ENCODE measurements around the gene LHPP. TPM values are rescaled to one million over a fixed set of nuclear protein-coding genes. Genes with fewer than 3 reads are reported as not detected.

The LHPP gene
- total RNA-seq, 1 donor from 2014 or later = 7.6 TPM

DNA sequence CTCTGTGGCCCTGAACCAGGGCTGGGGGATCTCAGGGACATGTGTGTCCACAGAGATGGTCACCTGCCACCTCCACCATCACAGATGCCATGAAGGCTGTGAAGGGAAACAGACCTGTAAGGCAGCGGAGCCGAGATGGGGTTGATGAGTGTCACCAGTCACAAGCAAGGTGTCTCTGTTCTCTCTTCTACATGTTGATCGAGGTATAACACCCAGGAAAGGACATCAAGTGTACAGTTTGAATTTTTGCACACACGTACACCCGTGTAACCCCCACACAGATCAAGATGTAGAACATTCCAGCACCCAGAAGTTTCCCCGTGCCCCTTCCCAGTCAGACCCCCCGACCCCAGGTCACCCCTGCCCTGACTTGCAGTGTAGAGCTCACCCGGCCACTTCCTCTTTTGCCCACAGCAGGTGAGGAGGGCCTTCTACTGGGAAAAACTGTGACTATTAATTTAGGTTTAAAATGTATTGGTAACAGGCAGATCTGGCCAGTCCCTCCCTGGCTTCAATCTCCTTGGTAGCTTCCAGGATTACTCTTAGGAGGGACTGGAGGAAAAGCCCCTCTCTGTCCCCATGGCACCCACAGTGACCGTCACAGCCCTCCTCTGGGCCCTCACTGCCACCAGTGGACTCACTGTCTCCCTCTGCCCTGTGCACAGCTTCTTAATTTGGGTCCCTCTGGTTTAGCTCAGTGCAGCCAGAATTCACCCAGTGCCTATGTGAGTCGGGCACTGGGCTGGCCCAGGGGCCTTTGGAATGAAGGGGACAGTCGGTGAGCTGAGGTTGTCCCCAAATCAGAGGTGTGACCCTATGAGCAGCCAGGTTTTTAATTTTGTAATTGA lies 108.2 kb downstream of the LHPP start:
- TF ChIP-seq, protein P1, sequence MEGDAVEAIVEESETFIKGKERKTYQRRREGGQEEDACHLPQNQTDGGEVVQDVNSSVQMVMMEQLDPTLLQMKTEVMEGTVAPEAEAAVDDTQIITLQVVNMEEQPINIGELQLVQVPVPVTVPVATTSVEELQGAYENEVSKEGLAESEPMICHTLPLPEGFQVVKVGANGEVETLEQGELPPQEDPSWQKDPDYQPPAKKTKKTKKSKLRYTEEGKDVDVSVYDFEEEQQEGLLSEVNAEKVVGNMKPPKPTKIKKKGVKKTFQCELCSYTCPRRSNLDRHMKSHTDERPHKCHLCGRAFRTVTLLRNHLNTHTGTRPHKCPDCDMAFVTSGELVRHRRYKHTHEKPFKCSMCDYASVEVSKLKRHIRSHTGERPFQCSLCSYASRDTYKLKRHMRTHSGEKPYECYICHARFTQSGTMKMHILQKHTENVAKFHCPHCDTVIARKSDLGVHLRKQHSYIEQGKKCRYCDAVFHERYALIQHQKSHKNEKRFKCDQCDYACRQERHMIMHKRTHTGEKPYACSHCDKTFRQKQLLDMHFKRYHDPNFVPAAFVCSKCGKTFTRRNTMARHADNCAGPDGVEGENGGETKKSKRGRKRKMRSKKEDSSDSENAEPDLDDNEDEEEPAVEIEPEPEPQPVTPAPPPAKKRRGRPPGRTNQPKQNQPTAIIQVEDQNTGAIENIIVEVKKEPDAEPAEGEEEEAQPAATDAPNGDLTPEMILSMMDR (IDR thresholded peaks at IDR 0.05; ENCODE audit: borderline replicate concordance) = no peak
- H3K9me3 ChIP-seq (replicated peaks) = no peaks in the 10 kb centered on the region
- no peaks in the 10 kb centered on the region for H3K36me3 ChIP-seq
- H3K27ac ChIP-seq (replicated peaks) = no peak overlapping the region
- intact Hi-C loops (cut with micrococcal nuclease) = no loop called here
- peaks cover 14% of the 10 kb centered on the region for H3K4me1 ChIP-seq
- H3K27me3 ChIP-seq (ENCODE audit: low read depth) = no peaks in the 10 kb centered on the region
- no peak for DNase-seq
- no peak overlapping the region for H3K4me3 ChIP-seq

DNA sequence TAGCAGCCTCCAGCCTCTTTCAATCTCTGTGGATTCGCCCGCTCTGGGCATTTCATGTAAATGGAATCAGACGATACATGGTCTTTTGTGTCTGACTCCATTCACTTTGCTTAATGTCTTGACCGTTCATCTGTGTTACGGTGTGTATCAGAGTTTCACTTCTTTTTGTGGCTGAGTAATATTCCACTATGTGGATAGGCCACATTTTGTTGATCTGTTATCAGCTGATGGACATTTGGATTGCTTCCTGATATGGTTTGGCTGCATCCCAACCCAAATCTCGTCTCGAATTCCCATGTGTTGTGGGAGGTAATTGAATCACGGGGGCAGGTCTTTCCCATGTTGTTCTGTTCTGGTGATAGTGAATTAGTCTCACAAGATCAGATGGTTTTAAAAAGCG lies 109.0 kb downstream of the LHPP start:
- Histone ChIP-seq H3K9me3 (replicated peaks) (no peaks in the 10 kb centered on the region), H3K36me3 (no peaks in the 10 kb centered on the region), H3K4me3 (no peak overlapping the region), H3K27ac (replicated peaks) (no peak overlapping the region), H3K27me3 (ENCODE audit: low read depth) (no peaks in the 10 kb centered on the region), H3K4me1 (peaks cover 6% of the 10 kb centered on the region)
- no peak for DNase-seq
- intact Hi-C loops (cut with micrococcal nuclease) = no loop called here
- TF ChIP-seq, protein P1 (IDR thresholded peaks at IDR 0.05; ENCODE audit: borderline replicate concordance) = no peak

DNA sequence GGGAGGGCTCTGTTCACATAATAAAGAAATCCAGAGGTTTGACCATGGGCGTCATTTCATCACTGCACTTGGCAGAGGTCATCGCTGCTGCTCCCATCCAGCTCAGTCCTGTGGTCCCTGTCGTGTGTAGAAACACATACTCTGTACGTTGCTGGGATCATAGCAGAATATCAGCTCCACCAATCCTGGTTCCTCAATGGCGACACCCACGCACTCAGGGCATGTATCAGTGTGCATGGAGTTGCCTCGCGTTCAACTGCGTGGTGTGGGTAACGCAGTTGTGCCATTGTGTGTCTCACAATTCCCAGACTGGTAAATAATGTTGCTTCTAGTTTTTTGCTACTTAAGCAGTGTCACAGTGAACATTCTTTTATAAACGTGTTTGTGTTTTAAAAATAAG lies 111.1 kb downstream of the LHPP start:
- intact Hi-C loops (cut with micrococcal nuclease) = no loop called here
- Histone ChIP-seq H3K4me3 (no peak overlapping the region), H3K27me3 (ENCODE audit: low read depth) (no peaks in the 10 kb centered on the region), H3K4me1 (no peaks in the 10 kb centered on the region), H3K9me3 (replicated peaks) (no peaks in the 10 kb centered on the region), H3K36me3 (no peaks in the 10 kb centered on the region), H3K27ac (replicated peaks) (no peak overlapping the region)
- DNase-seq = no peak
- TF ChIP-seq, protein P1 (IDR thresholded peaks at IDR 0.05; ENCODE audit: borderline replicate concordance) = no peak

DNA sequence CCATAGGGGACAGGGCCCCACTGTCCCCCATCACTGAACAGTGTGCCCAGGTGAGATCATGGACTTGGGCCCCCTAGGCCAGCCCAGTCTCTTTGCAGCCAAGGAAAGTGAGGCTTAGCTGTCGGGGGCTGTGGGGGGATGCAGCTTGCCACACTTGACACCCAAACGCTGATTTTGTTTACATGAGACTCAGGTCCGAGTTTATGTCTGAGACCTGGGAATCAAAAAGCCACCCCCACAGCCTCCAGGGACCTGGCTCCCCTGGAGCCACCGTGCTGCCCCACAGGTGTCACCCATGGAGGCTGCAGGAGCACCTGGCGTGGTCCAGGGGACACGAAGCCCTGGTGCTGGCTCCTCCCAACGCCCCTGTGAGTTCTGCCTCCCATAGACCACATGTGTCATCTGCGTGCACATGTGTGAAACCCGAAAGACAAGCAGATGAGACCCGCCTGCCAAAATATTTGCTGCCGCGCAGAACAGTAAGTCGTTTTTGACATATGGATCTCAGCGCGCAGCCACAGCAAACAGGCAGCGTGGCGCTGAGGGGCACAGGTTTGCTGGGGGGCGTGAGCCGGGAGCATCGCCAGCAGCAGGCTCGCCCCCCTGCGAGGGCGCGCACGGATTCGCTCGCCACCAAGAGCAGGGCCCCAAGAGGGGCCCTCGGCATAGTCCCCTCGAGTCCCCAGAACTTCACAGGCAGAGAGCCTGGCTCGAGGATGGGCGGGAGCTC lies 112.3 kb downstream of the LHPP start:
- DNase-seq = no peak
- Histone ChIP-seq H3K4me1 (no peaks in the 10 kb centered on the region), H3K36me3 (no peaks in the 10 kb centered on the region), H3K27me3 (ENCODE audit: low read depth) (no peaks in the 10 kb centered on the region), H3K9me3 (replicated peaks) (no peaks in the 10 kb centered on the region), H3K27ac (replicated peaks) (no peak overlapping the region), H3K4me3 (no peak overlapping the region)
- intact Hi-C loops (cut with micrococcal nuclease) = no loop called here
- TF ChIP-seq, protein P1 (IDR thresholded peaks at IDR 0.05; ENCODE audit: borderline replicate concordance) = no peak

DNA sequence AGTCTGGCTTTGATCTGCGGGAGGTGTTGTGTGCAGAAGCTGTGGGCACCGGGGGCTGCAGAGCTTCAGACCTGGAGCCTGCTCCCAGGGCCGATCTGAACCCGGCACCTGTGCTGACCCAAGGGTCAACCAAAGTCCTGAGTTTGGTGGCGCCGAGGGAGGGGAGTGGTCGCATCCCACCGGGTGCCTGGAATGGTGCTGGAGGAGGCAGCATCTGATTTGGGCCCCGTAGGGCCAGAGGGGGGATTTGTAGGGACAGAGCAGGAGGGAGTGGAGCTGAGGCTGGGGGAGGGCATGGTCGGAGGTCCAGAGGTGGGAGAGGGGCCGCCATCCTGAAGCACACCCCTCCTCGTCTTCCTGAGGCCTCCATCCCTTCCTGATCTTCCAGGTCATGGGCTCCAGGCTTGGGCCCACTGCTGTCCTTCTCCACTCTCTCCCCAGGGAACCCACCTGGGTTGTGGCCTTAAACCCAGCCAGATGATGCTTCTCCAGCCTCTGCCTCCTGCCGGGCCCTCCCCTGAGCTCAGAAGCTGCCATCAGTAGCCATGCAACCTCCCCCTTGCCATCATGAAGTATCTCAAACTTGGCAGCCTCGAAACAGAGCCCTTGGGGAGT lies 112.9 kb downstream of the LHPP start:
- Histone ChIP-seq H3K4me3 (no peak overlapping the region), H3K36me3 (no peaks in the 10 kb centered on the region), H3K4me1 (no peaks in the 10 kb centered on the region), H3K27me3 (ENCODE audit: low read depth) (no peaks in the 10 kb centered on the region), H3K9me3 (replicated peaks) (peaks cover 3% of the 10 kb centered on the region), H3K27ac (replicated peaks) (no peak overlapping the region)
- no peak for DNase-seq
- TF ChIP-seq, protein P1 (IDR thresholded peaks at IDR 0.05; ENCODE audit: borderline replicate concordance) = no peak
- intact Hi-C loops (cut with micrococcal nuclease) = no loop called here
